Activated gamma-delta T cell treated with anti-CD3 and anti-CD28 coated beads, Interleukin-2, amount 50 U/mL, for 16 hours (primary cell): ENCODE data around the gene SEC61B.

Experiments
- DNase-seq: peaks from one replicate; pipeline ENCODE4 v3.0.0-alpha.2; 2020; ENCODE audit warnings: low read depth

The SEC61B gene

GRCh38 chr9:99221621-99222415 lies at the start of gene SEC61B, which contains the start of gene ALG2:
TSS of gene SEC61B (plus strand) at chr9:99222282. CDS start at chr9:99222364, 82 bp downstream.
TSS of gene ALG2 (minus strand) at chr9:99221942. CDS start at chr9:99221894, 48 bp downstream.
- DNase-seq: peak; percentile 92

- DNase-seq: no peak
These were observed 48.2 kb upstream of the SEC61B start for GRCh38 chr9:99173570-99174504.

GRCh38 chr9:99176527-99177013 lies 45.5 kb upstream of the SEC61B start:
- no peak for DNase-seq

DNA sequence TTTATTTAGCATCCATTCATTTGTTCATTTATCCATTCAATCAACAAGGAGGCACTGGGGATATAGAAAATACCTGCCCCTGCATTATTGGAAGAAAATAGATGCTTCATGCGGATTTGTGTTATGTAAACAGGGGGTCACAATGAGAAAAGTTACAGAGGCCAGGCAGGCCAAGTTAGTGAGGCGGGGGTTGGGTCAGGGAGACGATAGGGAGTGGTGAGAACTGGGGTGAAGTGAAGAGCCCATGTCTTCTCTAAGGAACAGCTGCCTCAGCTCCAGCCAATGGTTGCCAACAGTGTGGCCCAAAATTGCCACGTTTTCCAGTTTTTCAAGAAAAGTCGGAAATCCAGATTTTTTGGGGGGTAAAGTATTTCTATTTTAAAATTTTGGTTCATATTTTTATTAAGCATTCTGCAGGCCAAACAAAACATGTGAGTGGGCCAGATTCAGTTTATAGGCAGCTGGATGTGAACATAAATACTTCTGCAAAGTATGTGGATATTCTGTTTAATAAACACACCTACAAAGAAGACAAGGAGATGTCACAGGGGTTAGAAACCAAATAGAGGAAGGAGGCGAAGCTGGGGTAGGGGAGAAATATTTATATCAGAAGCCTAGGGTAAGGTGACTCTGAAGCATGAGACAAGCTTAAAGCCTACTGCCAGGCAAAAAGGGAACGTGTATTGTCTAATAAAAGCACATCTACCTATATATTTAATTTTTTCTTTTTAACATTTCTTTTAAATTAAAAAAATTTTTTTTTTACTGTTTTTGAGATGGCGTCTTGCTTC lies 44.3 kb upstream of the SEC61B start:
- DNase-seq: no peak

GRCh38 chr9:99178912-99179872 lies 42.9 kb upstream of the SEC61B start:
- no peak for DNase-seq

DNA sequence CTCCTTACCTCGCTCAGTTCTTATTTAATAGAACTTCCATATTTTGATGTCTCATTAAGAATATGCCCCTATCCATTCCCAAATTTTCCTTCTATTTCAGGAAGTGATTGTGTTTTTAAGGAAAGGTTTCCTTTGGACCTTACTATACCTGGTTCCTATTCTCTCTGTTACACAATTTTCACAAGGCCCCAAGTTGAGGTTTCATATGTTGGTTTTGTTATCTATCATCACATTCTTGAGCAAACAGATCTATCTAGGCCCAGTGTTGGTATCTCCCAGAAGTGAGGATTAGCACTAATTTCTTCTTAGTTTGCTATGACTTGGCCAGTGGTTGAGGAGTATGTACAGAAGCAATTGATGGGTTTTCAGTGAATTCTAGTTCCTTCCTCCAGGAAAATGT lies 41.9 kb upstream of the SEC61B start:
- no peak for DNase-seq

DNA sequence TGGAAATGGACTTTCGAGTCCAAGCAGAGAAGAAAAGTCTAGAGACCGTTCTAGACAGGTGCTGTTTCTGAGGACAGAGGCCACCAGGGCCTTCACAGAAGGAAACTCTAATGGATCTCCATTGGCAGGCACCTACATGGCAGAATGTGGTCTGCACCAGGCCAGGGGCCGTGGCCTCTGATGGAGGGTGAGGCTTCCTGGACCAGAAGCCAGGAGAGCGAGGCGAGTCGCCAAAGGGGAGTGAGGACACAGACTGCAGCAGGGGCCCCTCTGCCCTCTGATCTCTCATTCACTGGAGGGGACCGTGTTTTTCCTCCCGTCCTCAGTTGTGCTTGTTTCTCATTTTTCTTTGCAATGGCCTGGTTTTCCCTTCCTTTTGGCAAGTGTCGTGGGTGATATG lies 41.4 kb upstream of the SEC61B start:
- no peak for DNase-seq

DNA sequence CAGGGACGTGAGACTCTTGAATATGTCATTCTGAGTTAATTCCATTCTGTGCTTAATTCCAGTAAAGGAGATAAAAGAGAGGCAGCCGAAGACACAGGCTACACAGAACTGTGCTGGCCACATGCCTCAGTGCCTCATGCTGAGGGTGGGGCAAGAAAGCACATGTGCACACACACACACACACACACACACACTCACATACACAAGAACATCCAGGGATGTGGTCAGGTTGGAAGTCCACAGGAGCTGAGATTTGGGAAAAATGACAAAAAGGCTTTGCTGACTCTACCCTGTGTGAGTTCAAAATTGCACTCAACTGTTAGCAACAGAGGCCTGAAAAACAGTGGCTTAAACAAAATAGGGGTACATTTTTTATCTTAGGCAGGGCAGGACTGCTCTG lies 40.9 kb upstream of the SEC61B start:
- DNase-seq: no peak

DNA sequence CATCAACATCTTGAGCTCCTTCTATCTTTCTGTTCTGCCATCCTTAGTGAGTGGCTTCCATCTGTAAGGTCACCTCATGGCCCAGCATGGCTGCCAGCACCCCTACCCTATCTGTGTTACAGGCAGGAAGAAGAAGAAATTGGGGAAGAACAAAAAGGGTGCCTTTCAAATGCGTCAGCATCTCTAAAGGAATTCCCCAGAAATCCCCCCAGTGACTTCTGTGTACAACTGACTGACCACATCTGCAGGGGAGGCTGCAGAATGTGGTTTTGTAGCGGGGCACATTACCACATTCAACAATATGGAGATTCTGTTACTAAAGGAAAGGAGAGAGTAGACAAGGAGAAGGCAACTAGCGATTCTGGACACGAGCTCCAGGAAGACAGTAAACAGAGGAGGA lies 40.5 kb upstream of the SEC61B start:
- DNase-seq: peak; percentile 4

GRCh38 chr9:99182356-99182755 lies 39.7 kb upstream of the SEC61B start:
- no peak for DNase-seq

DNA sequence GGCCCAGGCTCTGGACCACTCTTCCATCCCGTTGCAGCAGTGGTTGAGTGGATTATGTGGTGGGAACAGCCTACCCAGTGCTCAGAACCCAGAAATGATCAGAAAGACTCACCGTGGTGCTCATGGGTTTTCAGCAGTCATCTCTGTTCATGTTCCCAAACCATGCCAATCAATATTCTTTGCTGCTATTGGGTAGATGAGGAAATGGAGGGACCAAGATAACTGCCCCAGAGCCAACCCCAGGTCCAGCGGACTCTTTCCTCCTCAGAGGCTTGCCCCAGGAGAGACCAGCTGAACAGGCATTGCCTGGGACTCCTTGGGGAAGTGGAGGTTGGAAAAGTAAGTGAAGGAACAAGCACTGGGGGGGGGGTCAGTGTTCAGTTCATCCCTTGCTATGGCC lies 38.5 kb upstream of the SEC61B start:
- DNase-seq: no peak

DNA sequence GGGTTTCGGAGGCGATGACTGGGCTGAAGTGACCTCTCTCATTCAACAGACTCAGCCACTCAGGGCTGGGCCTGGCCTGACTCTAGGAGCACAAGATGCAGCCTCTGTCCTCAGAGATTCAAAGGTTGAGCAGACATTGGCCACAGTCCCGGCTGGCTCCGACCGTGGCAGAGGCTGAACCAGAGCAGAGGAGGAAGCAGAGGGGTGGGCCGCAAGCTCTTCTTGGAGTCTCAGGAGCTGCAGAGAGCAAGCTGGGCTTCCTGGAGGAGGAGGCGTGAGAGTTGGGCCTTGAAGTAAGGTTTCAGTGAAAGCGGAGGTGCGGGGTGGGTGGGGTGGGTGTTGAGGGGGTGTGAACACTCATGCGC lies 38.0 kb upstream of the SEC61B start:
- no peak for DNase-seq

DNA sequence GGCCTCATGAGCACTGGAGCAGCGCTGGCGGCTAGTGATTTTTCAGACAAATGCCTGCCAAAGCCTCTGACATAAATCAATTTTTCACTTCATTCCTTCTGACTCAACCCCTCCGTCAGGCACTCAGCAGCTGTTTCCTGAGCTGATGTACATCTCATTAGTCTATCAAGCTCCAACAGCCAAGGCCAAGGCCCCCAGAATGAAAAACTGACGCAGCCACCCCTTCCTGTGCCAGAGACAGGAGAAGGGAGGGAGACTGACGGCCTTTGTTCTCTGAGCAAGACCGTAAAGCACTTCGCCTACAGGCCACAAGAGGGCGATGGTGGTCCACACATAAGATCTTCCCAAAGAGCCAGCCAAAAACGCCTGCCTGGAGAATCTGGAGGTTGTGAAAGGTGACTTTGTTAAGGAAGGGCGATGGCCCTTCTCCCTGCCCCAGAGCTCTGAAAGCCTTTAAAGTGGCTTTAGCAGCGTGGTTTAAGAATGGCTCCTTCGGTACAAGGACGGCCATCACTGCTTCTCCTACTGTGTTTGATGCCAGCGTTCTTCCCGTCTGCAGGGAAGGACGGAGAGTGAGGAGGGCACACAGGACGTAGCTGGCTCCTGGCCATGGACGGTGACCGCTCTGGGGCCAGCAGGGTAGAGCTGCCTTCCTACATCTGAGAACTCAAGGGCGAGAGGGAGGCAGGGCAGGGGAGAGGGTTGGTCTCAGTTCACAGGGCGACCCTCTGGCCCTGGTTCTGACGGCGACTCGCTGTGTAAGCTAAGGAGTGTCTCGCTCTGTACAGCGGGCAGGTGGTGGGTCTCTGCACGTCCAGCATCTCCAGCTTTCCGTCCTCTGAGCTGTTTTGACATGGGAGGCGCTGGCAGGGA lies 37.4 kb upstream of the SEC61B start:
- peak; percentile 60 for DNase-seq

GRCh38 chr9:99185348-99185632 lies 36.8 kb upstream of the SEC61B start:
- no peak for DNase-seq

DNA sequence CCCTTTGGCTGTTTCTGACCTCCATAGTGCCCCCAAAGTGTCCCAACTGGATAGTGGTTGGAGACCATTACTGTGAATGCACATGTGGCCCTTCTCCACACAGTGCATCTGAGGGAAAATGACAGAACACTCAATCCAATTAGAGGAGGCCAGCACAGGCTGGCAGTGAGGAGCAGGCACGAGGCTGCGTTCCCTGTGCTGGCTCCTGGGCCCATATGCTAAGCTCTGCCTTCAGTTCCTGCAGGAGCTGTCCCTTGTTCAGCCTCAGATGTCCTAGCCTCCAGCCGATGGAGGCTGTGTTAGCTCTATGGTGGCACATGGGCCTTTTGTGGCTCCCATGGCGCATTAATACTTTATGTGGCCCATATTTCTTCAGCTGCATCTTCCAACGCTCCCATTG lies 36.1 kb upstream of the SEC61B start:
- DNase-seq: no peak

GRCh38 chr9:99187311-99187710 lies 34.8 kb upstream of the SEC61B start:
- no peak for DNase-seq

GRCh38 chr9:99189186-99189585 lies 32.9 kb upstream of the SEC61B start:
- DNase-seq: no peak

DNA sequence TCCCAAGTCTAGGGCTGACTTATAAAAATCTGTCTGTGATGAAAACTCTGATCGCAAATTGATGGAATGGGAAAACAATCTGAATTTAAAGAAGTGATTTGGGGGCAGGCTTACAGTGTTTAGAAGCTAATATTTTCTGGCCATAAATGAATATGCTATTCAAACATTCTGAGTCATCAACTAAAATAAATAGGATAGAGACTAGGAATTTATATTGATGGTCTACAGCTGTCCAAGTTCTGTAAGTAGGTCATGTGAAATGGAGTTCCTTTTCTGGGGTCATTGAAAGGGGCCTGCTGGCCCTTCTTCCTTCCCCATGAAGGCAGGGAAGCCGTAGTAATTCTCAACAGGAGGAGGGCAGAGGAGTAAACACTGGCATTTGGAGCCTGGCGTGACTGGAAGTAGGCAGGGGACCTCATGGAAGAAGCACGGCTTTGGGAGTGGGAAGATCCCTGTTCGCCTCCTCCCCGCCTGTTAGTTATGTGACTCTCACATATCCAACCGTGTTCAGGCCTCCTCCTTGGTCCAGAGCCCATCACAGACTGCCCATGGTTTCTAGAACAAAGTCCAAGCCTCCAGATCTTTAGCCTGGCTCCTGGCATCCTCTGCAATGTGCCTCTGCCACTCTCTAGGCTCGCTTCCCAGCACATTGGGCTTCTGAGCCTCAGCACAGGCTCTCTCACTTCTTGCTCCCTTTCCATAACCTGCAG lies 32.0 kb upstream of the SEC61B start:
- DNase-seq: no peak

- no peak for DNase-seq
These were observed 31.3 kb upstream of the SEC61B start for GRCh38 chr9:99190597-99191283.
